HG03469 (cell line): ENCODE data around the gene DPY19L3.
"Not testable (repeated sequence)": the region's sequence is repeated elsewhere in the genome, so short reads cannot be mapped to it uniquely, and the experiment has no call there.

ENCODE experiments used
- ATAC-seq: cut with Tn5 transposase; IDR thresholded peaks from one replicate; pipeline ENCODE4 v1.9.1; 2021; ENCODE audit warnings: mild to moderate bottlenecking, moderate library complexity, moderate number of reproducible peaks; ENCODE audit not compliant: unreplicated experiment

The DPY19L3 gene

GRCh38 chr19:32405431-32406160 lies at the start of gene DPY19L3:
TSS of gene DPY19L3 (plus strand) at chr19:32405770. CDS start at chr19:32408254, 2,484 bp downstream.
- ATAC-seq, result peak; percentile 89

- no peak for ATAC-seq
Observed at GRCh38 chr19:32357720-32358119, 47.9 kb upstream of the DPY19L3 start.

- no peak for ATAC-seq
Observed at GRCh38 chr19:32358321-32358720, 47.2 kb upstream of the DPY19L3 start.

- no peak for ATAC-seq
Observed at GRCh38 chr19:32359581-32359980, 46.0 kb upstream of the DPY19L3 start.

GRCh38 chr19:32361574-32362317 lies 43.8 kb upstream of the DPY19L3 start:
- no peak for ATAC-seq

GRCh38 chr19:32362318-32362691 lies 43.3 kb upstream of the DPY19L3 start:
- ATAC-seq, result no peak

GRCh38 chr19:32363175-32363574 lies 42.4 kb upstream of the DPY19L3 start:
- ATAC-seq, result no peak

GRCh38 chr19:32363632-32364031 lies 41.9 kb upstream of the DPY19L3 start:
- no peak for ATAC-seq

- no peak for ATAC-seq
Observed at GRCh38 chr19:32364040-32364439, 41.5 kb upstream of the DPY19L3 start.

- no peak for ATAC-seq
Observed at GRCh38 chr19:32367063-32367462, 38.5 kb upstream of the DPY19L3 start.

GRCh38 chr19:32367948-32368536 lies 37.5 kb upstream of the DPY19L3 start:
- ATAC-seq, result no peak

GRCh38 chr19:32368787-32369186 lies 36.8 kb upstream of the DPY19L3 start:
- no peak for ATAC-seq

GRCh38 chr19:32372726-32373517 lies 32.6 kb upstream of the DPY19L3 start:
- no peak for ATAC-seq

- ATAC-seq, result no peak
Observed at GRCh38 chr19:32373585-32374295, 31.8 kb upstream of the DPY19L3 start.

- ATAC-seq, result not testable (repeated sequence)
Observed at GRCh38 chr19:32374362-32374761, 31.2 kb upstream of the DPY19L3 start.

GRCh38 chr19:32377088-32377487 lies 28.5 kb upstream of the DPY19L3 start:
- ATAC-seq, result not testable (repeated sequence)

GRCh38 chr19:32380269-32380668 lies 25.3 kb upstream of the DPY19L3 start:
- no peak for ATAC-seq

GRCh38 chr19:32387701-32388392 lies 17.7 kb upstream of the DPY19L3 start:
- no peak for ATAC-seq

GRCh38 chr19:32388393-32388855 lies 17.1 kb upstream of the DPY19L3 start:
- ATAC-seq, result no peak

- ATAC-seq, result no peak
Observed at GRCh38 chr19:32392901-32393300, 12.7 kb upstream of the DPY19L3 start.
